IMR-90 (cell line): Measurements from ENCODE around the gene PYROXD2.

Source experiments
- CEBPB ChIP-seq: IDR thresholded peaks from 2 replicates; pipeline ENCODE4 v1.6.1; 2012; ENCODE audit warnings: low read depth, low read length, improper control_type of control experiment
- CTCF ChIP-seq: conservative IDR thresholded peaks from 2 replicates; pipeline ENCODE4 v1.5.1; 2012; ENCODE audit warnings: mild to moderate bottlenecking, low read depth, low read length, improper control_type of control experiment
- MXI1 ChIP-seq: IDR thresholded peaks from 2 replicates; pipeline ENCODE4 v1.6.1; 2012; ENCODE audit warnings: low read depth, mild to moderate bottlenecking, low read length, moderate library complexity, borderline replicate concordance
- SMC3 ChIP-seq: fragments of 150-350 bp; IDR thresholded peaks from 2 replicates; pipeline ENCODE4 v1.6.1; 2016; ENCODE audit warnings: low read depth, mild to moderate bottlenecking, antibody characterized with exemption, low read length, moderate library complexity

GRCh38 chr10:98384531-98385133 lies 30.4 kb downstream of the PYROXD2 start:
- TF ChIP-seq CTCF = no peak
- TF ChIP-seq CEBPB = no peak
- no peak for TF ChIP-seq MXI1
- no peak for TF ChIP-seq SMC3
